LHCN-M2 (cell line): ENCODE data around the gene FAM107A. TPM values are rescaled to one million over a fixed set of nuclear protein-coding genes. Genes with fewer than 3 reads are reported as not detected.
A peak's percentile ranks its signal among the peaks of the same experiment; 100 is the strongest.

ENCODE experiments used
- DNase-seq: peaks from one replicate; pipeline ENCODE4 v3.0.0-alpha.2; 2012; ENCODE audit warnings: low read depth
- total RNA-seq: library from RNA; depleted of rRNA; stranded (reverse); fragments of >200 nt; gene quantifications from 2 replicates; pipeline ENCODE4 v1.2.3, GENCODE V29; 2014

FAM107A gene
- total RNA-seq, 1 experiment from 2014 or later = not detected

GRCh38 chr3:58591517-58592510, 14.6 kb upstream of the FAM107A start:
- no peak for DNase-seq

GRCh38 chr3:58588030-58588614, 10.9 kb upstream of the FAM107A start:
- DNase-seq = peak; percentile 23

GRCh38 chr3:58586776-58587192, 9.6 kb upstream of the FAM107A start:
- DNase-seq = no peak

- DNase-seq = no peak
These were observed 8.8 kb upstream of the FAM107A start for GRCh38 chr3:58585994-58586393.

- DNase-seq = peak; percentile 68
These were observed 8.0 kb upstream of the FAM107A start for GRCh38 chr3:58585005-58585786.

GRCh38 chr3:58584690-58585004, 7.5 kb upstream of the FAM107A start:
- peak; percentile 15 for DNase-seq

GRCh38 chr3:58581328-58582091, 4.3 kb upstream of the FAM107A start:
- DNase-seq = no peak

GRCh38 chr3:58580826-58581327, 3.7 kb upstream of the FAM107A start:
- DNase-seq = no peak

- no peak for DNase-seq
These were observed 1.7 kb upstream of the FAM107A start for GRCh38 chr3:58578873-58579272.

- no peak for DNase-seq
These were observed 475 bp downstream of the FAM107A start for GRCh38 chr3:58576716-58577115.

- DNase-seq = no peak
These were observed 1.1 kb downstream of the FAM107A start for GRCh38 chr3:58575971-58576652.

GRCh38 chr3:58574682-58575081, 2.5 kb downstream of the FAM107A start:
- DNase-seq = no peak

GRCh38 chr3:58574106-58574505, 3.1 kb downstream of the FAM107A start:
- DNase-seq = no peak

GRCh38 chr3:58573640-58574039, 3.6 kb downstream of the FAM107A start:
- DNase-seq = no peak

GRCh38 chr3:58572634-58573230, 4.5 kb downstream of the FAM107A start:
- no peak for DNase-seq

GRCh38 chr3:58572013-58572633, 5.1 kb downstream of the FAM107A start:
- DNase-seq = no peak

GRCh38 chr3:58570851-58571250, 6.3 kb downstream of the FAM107A start:
- no peak for DNase-seq

- DNase-seq = no peak
These were observed 7.7 kb downstream of the FAM107A start for GRCh38 chr3:58569287-58570001.
